GM23338 (cell line): ENCODE results near the gene PRUNE2. TPM values are rescaled to one million over a fixed set of nuclear protein-coding genes. Genes with fewer than 3 reads are reported as not detected.

Source experiments
- ATAC-seq: fragments of 200-7000 bp; cut with Tn5 transposase; 3 replicates; pipeline ENCODE4 v1.9.1; 2020
- DNase-seq: peaks from one replicate; pipeline ENCODE4 v3.0.0-alpha.2; 2015; ENCODE audit warnings: low spot score
- H2AFZ ChIP-seq: fragments of 200-600 bp; sonication (generic); 2 replicates; pipeline ENCODE4 v1.8.0; 2016; ENCODE audit warnings: antibody characterized with exemption, mild to moderate bottlenecking, moderate library complexity
- H3F3A ChIP-seq: fragments of 200-600 bp; sonication (generic); replicated peaks from 2 replicates; pipeline ENCODE4 v1.8.0; 2017; ENCODE audit warnings: antibody characterized with exemption, mixed run types, low read depth
- H3K27ac ChIP-seq: fragments of 200-600 bp; sonication (generic); 2 replicates; pipeline ENCODE4 v1.6.1; 2016; ENCODE audit warnings: low read depth
- H3K27me3 ChIP-seq: fragments of 200-600 bp; sonication (generic); 2 replicates; pipeline ENCODE4 v1.8.0; 2016; ENCODE audit warnings: mild to moderate bottlenecking, mixed run types, moderate library complexity; ENCODE audit not compliant: insufficient read depth
- H3K36me3 ChIP-seq: fragments of 200-600 bp; sonication (generic); 2 replicates; pipeline ENCODE4 v1.8.0; 2016; ENCODE audit warnings: mild to moderate bottlenecking; ENCODE audit not compliant: insufficient read depth
- H3K4me1 ChIP-seq: fragments of 200-600 bp; sonication (generic); 2 replicates; pipeline ENCODE4 v1.8.0; 2016; ENCODE audit warnings: mild to moderate bottlenecking, moderate library complexity; ENCODE audit not compliant: insufficient read depth
- H3K4me2 ChIP-seq: fragments of 200-600 bp; sonication (generic); 2 replicates; pipeline ENCODE4 v1.7.1; 2017; ENCODE audit warnings: mixed run types
- H3K4me3 ChIP-seq: fragments of 200-600 bp; sonication (generic); 2 replicates; pipeline ENCODE4 v1.6.1; 2016; ENCODE audit warnings: mixed run types
- H3K79me2 ChIP-seq: fragments of 200-600 bp; sonication (generic); replicated peaks from 2 replicates; pipeline ENCODE4 v1.8.0; 2017; ENCODE audit warnings: mild to moderate bottlenecking; ENCODE audit not compliant: insufficient read depth
- H3K9me2 ChIP-seq: fragments of 200-600 bp; sonication (generic); 2 replicates; pipeline ENCODE4 v1.8.0; 2017; ENCODE audit not compliant: insufficient read depth
- H4K20me1 ChIP-seq: fragments of 200-600 bp; sonication (generic); replicated peaks from 2 replicates; pipeline ENCODE4 v1.8.0; 2017; ENCODE audit warnings: mild to moderate bottlenecking; ENCODE audit not compliant: insufficient read depth
- H3K27ac Mint-ChIP-seq: 2 replicates; pipeline ENCODE4 v1.8.0; 2020; ENCODE audit warnings: inconsistent platforms, mild to moderate bottlenecking, moderate library complexity, mixed read lengths
- H3K27me3 Mint-ChIP-seq: 3 replicates; pipeline ENCODE4 v1.8.0; 2022; ENCODE audit warnings: low read depth, mild to moderate bottlenecking, moderate library complexity, mixed read lengths, inconsistent platforms; ENCODE audit not compliant: insufficient read depth, poor library complexity
- H3K36me3 Mint-ChIP-seq: 3 replicates; pipeline ENCODE4 v1.8.0; 2021; ENCODE audit warnings: low read depth, mild to moderate bottlenecking, inconsistent platforms, moderate library complexity, mixed read lengths
- H3K4me1 Mint-ChIP-seq: 3 replicates; pipeline ENCODE4 v1.8.0; 2020; ENCODE audit warnings: mild to moderate bottlenecking, inconsistent platforms, mixed read lengths
- H3K4me3 Mint-ChIP-seq: 3 replicates; pipeline ENCODE4 v1.8.0; 2021; ENCODE audit warnings: moderate library complexity, mild to moderate bottlenecking, inconsistent platforms, mixed read lengths
- H3K9me3 Mint-ChIP-seq: 3 replicates; pipeline ENCODE4 v1.8.0; 2020; ENCODE audit warnings: moderate library complexity, mild to moderate bottlenecking, inconsistent platforms, mixed read lengths
- CREB1 ChIP-seq: fragments of 250-450 bp; sonication (Bioruptor Pico); IDR thresholded peaks from 2 replicates; pipeline ENCODE4 v1.5.0; 2020; ENCODE audit warnings: low read depth, mild to moderate bottlenecking, moderate library complexity
- EZH2 ChIP-seq: fragments of 200-600 bp; sonication (generic); IDR thresholded peaks from one replicate; pipeline ENCODE4 v1.8.0; 2017; ENCODE audit warnings: antibody characterized with exemption, mild to moderate bottlenecking, low read depth; ENCODE audit not compliant: unreplicated experiment
- EZH2phosphoT487 ChIP-seq: fragments of 200-600 bp; sonication (generic); IDR thresholded peaks from one replicate; pipeline ENCODE4 v1.8.1; 2018; ENCODE audit warnings: antibody characterized with exemption; ENCODE audit not compliant: unreplicated experiment
- JUNB ChIP-seq: IDR thresholded peaks from one replicate; pipeline ENCODE4 v1.6.1; 2016; ENCODE audit warnings: antibody characterized with exemption; ENCODE audit not compliant: unreplicated experiment
- NANOG ChIP-seq: IDR thresholded peaks from 2 replicates; pipeline ENCODE4 v1.6.1; 2016; ENCODE audit warnings: antibody characterized with exemption, borderline replicate concordance
- STAT1 ChIP-seq: IDR thresholded peaks from one replicate; pipeline ENCODE4 v1.6.1; 2016; ENCODE audit warnings: antibody characterized with exemption; ENCODE audit not compliant: unreplicated experiment
- ZNF114 ChIP-seq: fragments of 250-450 bp; sonication (Bioruptor Pico); IDR thresholded peaks from 2 replicates; pipeline ENCODE4 v1.5.0; 2020; ENCODE audit warnings: mild to moderate bottlenecking, moderate library complexity
- ZNF331 ChIP-seq: fragments of 250-450 bp; sonication (Bioruptor Pico); IDR thresholded peaks from 2 replicates; pipeline ENCODE4 v1.5.0; 2020; ENCODE audit warnings: low read depth, mild to moderate bottlenecking, moderate library complexity
- polyA plus RNA-seq: library from polyadenylated mRNA; unstranded; fragments of >200 nt; fragmentation: Nextera tagmentation; extraction: Ambion mirVana; gene quantifications from 2 replicates; pipeline ENCODE4 v1.2.1, GENCODE V29; 2016
- total RNA-seq: library from RNA; depleted of rRNA; stranded (reverse); fragments of >200 nt; shearing (Covaris generic); gene quantifications from 2 replicates; pipeline ENCODE4 v1.2.3, GENCODE V29; 2014
- TF ChIP-seq, protein P1 (sequence below), 2 experiments: fragments of 200-600 bp in 1 of 2; sonication (generic) in 1 of 2; conservative IDR thresholded peaks; 2 replicates each; pipeline versions ENCODE4 v1.5.1 to v1.6.1; 2016 to 2017; ENCODE audit warnings: antibody characterized with exemption in 2 of 2, low read depth in 2 of 2, mild to moderate bottlenecking in 2 of 2, moderate library complexity in 1 of 2
- TF ChIP-seq, protein P2 (sequence below): IDR thresholded peaks from one replicate; pipeline ENCODE4 v1.6.1; 2018; ENCODE audit warnings: antibody characterized with exemption; ENCODE audit not compliant: unreplicated experiment
- TF ChIP-seq, protein P3 (sequence below): IDR thresholded peaks from 2 replicates; pipeline ENCODE4 v1.6.1; 2016; ENCODE audit warnings: antibody characterized with exemption
- TF ChIP-seq, protein P4 (sequence below): fragments of 250-450 bp; sonication (Bioruptor Pico); IDR thresholded peaks from 2 replicates; pipeline ENCODE4 v1.5.0; 2020; ENCODE audit warnings: mild to moderate bottlenecking, moderate library complexity

PRUNE2 gene
- total and polyA plus RNA-seq, 2 experiments from 2014 or later: 10.6 to 26.5 TPM

DNA sequence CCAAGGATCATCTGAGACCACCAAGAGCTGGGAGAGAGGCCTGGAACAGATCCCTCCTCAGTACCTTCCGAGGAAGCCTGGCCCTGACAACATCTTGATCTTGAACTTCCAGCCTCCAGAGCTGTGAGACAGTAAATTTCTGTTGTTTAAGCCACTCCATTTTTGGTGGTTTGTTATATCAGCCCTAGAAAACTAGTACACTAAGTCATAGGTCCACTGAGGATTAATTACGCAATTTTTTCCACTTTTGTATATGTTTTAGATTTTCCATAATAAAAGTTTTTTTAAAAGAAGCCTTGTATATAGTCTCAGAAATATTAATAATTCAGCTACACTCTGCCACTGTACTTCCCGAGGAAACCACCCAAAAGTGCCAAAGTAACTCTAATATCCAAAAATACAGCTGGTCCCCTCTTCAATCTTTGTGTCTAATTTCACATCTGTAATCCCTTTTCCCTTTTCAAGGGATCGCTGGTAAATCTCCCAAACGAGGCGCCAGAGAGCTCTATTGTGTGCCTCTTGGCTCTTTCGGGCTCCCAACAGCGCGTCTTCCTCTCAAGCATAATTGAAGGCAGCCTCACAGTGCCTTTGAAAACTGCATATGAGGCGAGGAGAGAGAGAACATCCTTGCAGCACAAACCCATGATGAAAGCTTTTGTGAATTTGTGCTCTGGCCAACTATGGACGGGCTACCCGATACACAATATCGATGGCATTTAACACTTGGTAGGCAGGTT, 32.7 kb downstream of the PRUNE2 start:
- Histone ChIP-seq H3F3A (no peaks in the 10 kb centered on the region), H4K20me1 (no peaks in the 10 kb centered on the region), H3K4me3 (no peak overlapping the region), H3K36me3 (no peaks in the 10 kb centered on the region), H3K4me1 (peaks cover 22% of the 10 kb centered on the region), H3K4me2 (peak overlapping the region; percentile 19; the same call in 1 of the 2 replicates), H3K27ac (0 out of 2 replicates have a peak overlapping the region, but pooled peaks have one; percentile 28), H3K9me2 (0 out of 2 replicates have a peak, but pooled peaks cover 5% of the 10 kb centered on the region), H3K79me2 (peaks cover 3% of the 10 kb centered on the region; the same call in 1 of the 2 replicates), H3K27me3 (no peaks in the 10 kb centered on the region), H2AFZ (no peak overlapping the region)
- no peaks in the 10 kb centered on the region for H3K36me3 Mint-ChIP-seq
- no peaks in the 10 kb centered on the region for H3K27me3 Mint-ChIP-seq
- ATAC-seq: peak; percentile 98
- H3K9me3 Mint-ChIP-seq: no peaks in the 10 kb centered on the region
- peaks cover 30% of the 10 kb centered on the region for H3K4me1 Mint-ChIP-seq
- peak overlapping the region; percentile 53 for H3K4me3 Mint-ChIP-seq
- DNase-seq: peak; percentile 83
- peak overlapping the region; percentile 88 for H3K27ac Mint-ChIP-seq
- no peak for TF ChIP-seq EZH2phosphoT487
- TF ChIP-seq, protein P1, sequence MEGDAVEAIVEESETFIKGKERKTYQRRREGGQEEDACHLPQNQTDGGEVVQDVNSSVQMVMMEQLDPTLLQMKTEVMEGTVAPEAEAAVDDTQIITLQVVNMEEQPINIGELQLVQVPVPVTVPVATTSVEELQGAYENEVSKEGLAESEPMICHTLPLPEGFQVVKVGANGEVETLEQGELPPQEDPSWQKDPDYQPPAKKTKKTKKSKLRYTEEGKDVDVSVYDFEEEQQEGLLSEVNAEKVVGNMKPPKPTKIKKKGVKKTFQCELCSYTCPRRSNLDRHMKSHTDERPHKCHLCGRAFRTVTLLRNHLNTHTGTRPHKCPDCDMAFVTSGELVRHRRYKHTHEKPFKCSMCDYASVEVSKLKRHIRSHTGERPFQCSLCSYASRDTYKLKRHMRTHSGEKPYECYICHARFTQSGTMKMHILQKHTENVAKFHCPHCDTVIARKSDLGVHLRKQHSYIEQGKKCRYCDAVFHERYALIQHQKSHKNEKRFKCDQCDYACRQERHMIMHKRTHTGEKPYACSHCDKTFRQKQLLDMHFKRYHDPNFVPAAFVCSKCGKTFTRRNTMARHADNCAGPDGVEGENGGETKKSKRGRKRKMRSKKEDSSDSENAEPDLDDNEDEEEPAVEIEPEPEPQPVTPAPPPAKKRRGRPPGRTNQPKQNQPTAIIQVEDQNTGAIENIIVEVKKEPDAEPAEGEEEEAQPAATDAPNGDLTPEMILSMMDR (conservative IDR thresholded peaks at IDR 0.05; ENCODE audit: low read depth in 2 of 2): peak in 1 of 2 experiments; percentile 43; a peak in 2 of 4 replicates
- no peak for TF ChIP-seq EZH2
- TF ChIP-seq, protein P2, sequence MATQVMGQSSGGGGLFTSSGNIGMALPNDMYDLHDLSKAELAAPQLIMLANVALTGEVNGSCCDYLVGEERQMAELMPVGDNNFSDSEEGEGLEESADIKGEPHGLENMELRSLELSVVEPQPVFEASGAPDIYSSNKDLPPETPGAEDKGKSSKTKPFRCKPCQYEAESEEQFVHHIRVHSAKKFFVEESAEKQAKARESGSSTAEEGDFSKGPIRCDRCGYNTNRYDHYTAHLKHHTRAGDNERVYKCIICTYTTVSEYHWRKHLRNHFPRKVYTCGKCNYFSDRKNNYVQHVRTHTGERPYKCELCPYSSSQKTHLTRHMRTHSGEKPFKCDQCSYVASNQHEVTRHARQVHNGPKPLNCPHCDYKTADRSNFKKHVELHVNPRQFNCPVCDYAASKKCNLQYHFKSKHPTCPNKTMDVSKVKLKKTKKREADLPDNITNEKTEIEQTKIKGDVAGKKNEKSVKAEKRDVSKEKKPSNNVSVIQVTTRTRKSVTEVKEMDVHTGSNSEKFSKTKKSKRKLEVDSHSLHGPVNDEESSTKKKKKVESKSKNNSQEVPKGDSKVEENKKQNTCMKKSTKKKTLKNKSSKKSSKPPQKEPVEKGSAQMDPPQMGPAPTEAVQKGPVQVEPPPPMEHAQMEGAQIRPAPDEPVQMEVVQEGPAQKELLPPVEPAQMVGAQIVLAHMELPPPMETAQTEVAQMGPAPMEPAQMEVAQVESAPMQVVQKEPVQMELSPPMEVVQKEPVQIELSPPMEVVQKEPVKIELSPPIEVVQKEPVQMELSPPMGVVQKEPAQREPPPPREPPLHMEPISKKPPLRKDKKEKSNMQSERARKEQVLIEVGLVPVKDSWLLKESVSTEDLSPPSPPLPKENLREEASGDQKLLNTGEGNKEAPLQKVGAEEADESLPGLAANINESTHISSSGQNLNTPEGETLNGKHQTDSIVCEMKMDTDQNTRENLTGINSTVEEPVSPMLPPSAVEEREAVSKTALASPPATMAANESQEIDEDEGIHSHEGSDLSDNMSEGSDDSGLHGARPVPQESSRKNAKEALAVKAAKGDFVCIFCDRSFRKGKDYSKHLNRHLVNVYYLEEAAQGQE: no peak
- TF ChIP-seq STAT1: no peak
- TF ChIP-seq, protein P3, sequence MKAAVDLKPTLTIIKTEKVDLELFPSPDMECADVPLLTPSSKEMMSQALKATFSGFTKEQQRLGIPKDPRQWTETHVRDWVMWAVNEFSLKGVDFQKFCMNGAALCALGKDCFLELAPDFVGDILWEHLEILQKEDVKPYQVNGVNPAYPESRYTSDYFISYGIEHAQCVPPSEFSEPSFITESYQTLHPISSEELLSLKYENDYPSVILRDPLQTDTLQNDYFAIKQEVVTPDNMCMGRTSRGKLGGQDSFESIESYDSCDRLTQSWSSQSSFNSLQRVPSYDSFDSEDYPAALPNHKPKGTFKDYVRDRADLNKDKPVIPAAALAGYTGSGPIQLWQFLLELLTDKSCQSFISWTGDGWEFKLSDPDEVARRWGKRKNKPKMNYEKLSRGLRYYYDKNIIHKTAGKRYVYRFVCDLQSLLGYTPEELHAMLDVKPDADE: no peak
- no peak for TF ChIP-seq ZNF114 (CRISPR knock-in tag)
- no peak for TF ChIP-seq ZNF331 (CRISPR knock-in tag)
- TF ChIP-seq, protein P4, sequence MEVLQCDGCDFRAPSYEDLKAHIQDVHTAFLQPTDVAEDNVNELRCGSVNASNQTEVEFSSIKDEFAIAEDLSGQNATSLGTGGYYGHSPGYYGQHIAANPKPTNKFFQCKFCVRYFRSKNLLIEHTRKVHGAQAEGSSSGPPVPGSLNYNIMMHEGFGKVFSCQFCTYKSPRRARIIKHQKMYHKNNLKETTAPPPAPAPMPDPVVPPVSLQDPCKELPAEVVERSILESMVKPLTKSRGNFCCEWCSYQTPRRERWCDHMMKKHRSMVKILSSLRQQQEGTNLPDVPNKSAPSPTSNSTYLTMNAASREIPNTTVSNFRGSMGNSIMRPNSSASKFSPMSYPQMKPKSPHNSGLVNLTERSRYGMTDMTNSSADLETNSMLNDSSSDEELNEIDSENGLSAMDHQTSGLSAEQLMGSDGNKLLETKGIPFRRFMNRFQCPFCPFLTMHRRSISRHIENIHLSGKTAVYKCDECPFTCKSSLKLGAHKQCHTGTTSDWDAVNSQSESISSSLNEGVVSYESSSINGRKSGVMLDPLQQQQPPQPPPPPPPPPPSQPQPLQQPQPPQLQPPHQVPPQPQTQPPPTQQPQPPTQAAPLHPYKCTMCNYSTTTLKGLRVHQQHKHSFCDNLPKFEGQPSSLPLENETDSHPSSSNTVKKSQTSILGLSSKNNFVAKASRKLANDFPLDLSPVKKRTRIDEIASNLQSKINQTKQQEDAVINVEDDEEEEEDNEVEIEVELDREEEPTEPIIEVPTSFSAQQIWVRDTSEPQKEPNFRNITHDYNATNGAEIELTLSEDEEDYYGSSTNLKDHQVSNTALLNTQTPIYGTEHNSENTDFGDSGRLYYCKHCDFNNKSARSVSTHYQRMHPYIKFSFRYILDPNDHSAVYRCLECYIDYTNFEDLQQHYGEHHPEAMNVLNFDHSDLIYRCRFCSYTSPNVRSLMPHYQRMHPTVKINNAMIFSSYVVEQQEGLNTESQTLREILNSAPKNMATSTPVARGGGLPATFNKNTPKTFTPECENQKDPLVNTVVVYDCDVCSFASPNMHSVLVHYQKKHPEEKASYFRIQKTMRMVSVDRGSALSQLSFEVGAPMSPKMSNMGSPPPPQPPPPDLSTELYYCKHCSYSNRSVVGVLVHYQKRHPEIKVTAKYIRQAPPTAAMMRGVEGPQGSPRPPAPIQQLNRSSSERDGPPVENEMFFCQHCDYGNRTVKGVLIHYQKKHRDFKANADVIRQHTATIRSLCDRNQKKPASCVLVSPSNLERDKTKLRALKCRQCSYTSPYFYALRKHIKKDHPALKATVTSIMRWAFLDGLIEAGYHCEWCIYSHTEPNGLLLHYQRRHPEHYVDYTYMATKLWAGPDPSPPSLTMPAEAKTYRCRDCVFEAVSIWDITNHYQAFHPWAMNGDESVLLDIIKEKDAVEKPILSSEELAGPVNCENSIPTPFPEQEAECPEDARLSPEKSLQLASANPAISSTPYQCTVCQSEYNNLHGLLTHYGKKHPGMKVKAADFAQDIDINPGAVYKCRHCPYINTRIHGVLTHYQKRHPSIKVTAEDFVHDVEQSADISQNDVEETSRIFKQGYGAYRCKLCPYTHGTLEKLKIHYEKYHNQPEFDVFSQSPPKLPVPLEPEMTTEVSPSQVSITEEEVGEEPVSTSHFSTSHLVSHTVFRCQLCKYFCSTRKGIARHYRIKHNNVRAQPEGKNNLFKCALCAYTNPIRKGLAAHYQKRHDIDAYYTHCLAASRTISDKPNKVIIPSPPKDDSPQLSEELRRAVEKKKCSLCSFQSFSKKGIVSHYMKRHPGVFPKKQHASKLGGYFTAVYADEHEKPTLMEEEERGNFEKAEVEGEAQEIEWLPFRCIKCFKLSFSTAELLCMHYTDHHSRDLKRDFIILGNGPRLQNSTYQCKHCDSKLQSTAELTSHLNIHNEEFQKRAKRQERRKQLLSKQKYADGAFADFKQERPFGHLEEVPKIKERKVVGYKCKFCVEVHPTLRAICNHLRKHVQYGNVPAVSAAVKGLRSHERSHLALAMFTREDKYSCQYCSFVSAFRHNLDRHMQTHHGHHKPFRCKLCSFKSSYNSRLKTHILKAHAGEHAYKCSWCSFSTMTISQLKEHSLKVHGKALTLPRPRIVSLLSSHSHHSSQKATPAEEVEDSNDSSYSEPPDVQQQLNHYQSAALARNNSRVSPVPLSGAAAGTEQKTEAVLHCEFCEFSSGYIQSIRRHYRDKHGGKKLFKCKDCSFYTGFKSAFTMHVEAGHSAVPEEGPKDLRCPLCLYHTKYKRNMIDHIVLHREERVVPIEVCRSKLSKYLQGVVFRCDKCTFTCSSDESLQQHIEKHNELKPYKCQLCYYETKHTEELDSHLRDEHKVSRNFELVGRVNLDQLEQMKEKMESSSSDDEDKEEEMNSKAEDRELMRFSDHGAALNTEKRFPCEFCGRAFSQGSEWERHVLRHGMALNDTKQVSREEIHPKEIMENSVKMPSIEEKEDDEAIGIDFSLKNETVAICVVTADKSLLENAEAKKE (CRISPR knock-in tag): 0 out of 2 replicates have a peak, but pooled peaks have one; percentile 23
- TF ChIP-seq JUNB: no peak
- no peak for TF ChIP-seq NANOG
- TF ChIP-seq CREB1 (CRISPR knock-in tag): no peak
